Kidney epithelial cell (primary cell): ENCODE measurements around the gene NOP56. TPM values are rescaled to one million over a fixed set of nuclear protein-coding genes. Genes with fewer than 3 reads are reported as not detected.

ENCODE experiments used
- DNase-seq: peaks from one replicate; pipeline ENCODE4 v3.0.0-alpha.2; 2010; ENCODE audit warnings: low read depth
- H3K27me3 ChIP-seq: 2 replicates; pipeline ENCODE4 v1.6.0; 2011; ENCODE audit warnings: low read length; ENCODE audit not compliant: control insufficient read depth, insufficient read depth
- H3K36me3 ChIP-seq: 2 replicates; pipeline ENCODE4 v1.5.1; 2011; ENCODE audit warnings: low read length; ENCODE audit not compliant: control insufficient read depth, insufficient read depth
- H3K4me3 ChIP-seq: 2 replicates; pipeline ENCODE4 v1.5.1; 2011; ENCODE audit warnings: low read depth, mild to moderate bottlenecking, control low read depth, low read length
- CTCF ChIP-seq: IDR thresholded peaks from 2 replicates; pipeline ENCODE4 v1.5.1; 2011; ENCODE audit warnings: mild to moderate bottlenecking, moderate library complexity, low read length, control low read depth, inconsistent platforms; ENCODE audit not compliant: insufficient read depth, poor library complexity, severe bottlenecking
- total RNA-seq: library from RNA; depleted of rRNA; stranded (reverse); fragments of >200 nt; gene quantifications from 2 replicates; pipeline ENCODE4 v1.2.3, GENCODE V29; 2015

Gene NOP56
- total RNA-seq, 1 donor from 2014 or later: 141 TPM

GRCh38 chr20:2699775-2700413 lies 47.5 kb downstream of the NOP56 start:
- no peak overlapping the region for H3K4me3 ChIP-seq
- TF ChIP-seq CTCF: no peak
- H3K27me3 ChIP-seq: peaks cover 44% of the 10 kb centered on the region
- no peak for DNase-seq
- H3K36me3 ChIP-seq: no peaks in the 10 kb centered on the region

DNA sequence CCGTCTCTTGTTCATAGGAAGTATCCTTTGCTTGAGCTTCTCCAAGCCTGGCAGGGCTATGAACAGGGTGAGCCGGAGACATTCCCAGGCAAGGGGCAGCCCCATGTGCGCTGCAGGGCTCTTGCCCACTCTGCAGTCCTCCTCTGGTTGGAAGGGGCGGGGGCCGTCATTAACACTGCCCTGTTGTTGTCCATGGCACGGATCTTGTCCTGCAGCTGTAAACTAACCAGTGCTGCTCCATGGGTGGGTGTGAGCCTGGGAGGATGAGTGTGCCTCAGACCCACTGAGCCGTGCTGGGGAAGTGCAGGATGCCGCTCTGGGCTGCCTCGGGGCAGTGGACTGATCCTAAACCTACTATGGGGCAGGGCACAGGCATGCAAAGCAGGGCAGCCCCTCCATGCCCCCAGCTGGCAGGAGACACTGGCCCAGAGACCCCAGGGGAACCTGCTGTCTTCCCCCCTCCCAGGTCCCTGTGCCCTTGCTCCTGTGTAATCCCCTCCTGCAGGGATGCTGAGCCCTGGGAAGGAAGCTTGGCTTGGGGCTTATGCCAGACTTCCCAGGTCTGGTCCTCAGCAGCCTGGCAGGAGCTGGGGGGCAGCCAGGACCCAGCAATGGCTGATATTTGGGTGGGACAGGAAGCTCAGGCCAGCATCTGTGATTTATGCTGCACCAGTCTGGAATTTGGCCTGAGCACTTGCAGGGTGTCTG lies 48.6 kb downstream of the NOP56 start:
- no peak for TF ChIP-seq CTCF
- peaks cover 38% of the 10 kb centered on the region for H3K27me3 ChIP-seq
- H3K36me3 ChIP-seq: no peaks in the 10 kb centered on the region
- DNase-seq: no peak
- no peak overlapping the region for H3K4me3 ChIP-seq

- Histone ChIP-seq H3K27me3 (peaks cover 37% of the 10 kb centered on the region), H3K4me3 (no peak overlapping the region)
- no peak for TF ChIP-seq CTCF
Measured at GRCh38 chr20:2701671-2702081, 49.2 kb downstream of the NOP56 start.

GRCh38 chr20:2703716-2704475 lies 51.5 kb downstream of the NOP56 start:
- peaks cover 26% of the 10 kb centered on the region for H3K27me3 ChIP-seq
- DNase-seq: no peak
- no peak overlapping the region for H3K4me3 ChIP-seq
- H3K36me3 ChIP-seq: no peaks in the 10 kb centered on the region
- TF ChIP-seq CTCF: no peak

More at GRCh38 chr20:2701671-2702081, 49.2 kb downstream of the NOP56 start:
- DNase-seq: no peak
- H3K36me3 ChIP-seq: no peaks in the 10 kb centered on the region

GRCh38 chr20:2705931-2706645 lies 53.7 kb downstream of the NOP56 start:
- peaks cover 15% of the 10 kb centered on the region for H3K27me3 ChIP-seq
- no peak for TF ChIP-seq CTCF
- no peak for DNase-seq
- no peaks in the 10 kb centered on the region for H3K36me3 ChIP-seq
- H3K4me3 ChIP-seq: no peak overlapping the region
